ENCODE results near the gene PPP1R3G.

GRCh38 chr6:5091210-5092069 is 6.3 kb downstream of the PPP1R3G start:
- TF ChIP-seq, protein P1, sequence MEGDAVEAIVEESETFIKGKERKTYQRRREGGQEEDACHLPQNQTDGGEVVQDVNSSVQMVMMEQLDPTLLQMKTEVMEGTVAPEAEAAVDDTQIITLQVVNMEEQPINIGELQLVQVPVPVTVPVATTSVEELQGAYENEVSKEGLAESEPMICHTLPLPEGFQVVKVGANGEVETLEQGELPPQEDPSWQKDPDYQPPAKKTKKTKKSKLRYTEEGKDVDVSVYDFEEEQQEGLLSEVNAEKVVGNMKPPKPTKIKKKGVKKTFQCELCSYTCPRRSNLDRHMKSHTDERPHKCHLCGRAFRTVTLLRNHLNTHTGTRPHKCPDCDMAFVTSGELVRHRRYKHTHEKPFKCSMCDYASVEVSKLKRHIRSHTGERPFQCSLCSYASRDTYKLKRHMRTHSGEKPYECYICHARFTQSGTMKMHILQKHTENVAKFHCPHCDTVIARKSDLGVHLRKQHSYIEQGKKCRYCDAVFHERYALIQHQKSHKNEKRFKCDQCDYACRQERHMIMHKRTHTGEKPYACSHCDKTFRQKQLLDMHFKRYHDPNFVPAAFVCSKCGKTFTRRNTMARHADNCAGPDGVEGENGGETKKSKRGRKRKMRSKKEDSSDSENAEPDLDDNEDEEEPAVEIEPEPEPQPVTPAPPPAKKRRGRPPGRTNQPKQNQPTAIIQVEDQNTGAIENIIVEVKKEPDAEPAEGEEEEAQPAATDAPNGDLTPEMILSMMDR (IDR thresholded peaks at IDR 0.05): no peak
- TF ChIP-seq POLR2AphosphoS5 (IDR thresholded peaks at IDR 0.05) (no peak), POLR2A (IDR thresholded peaks at IDR 0.05) (no peak)
